AG10803 (cell line): ENCODE results near the gene CLSTN2.

ENCODE experiments used
- DNase-seq: peaks from one replicate; pipeline ENCODE4 v3.0.0; 2010; ENCODE audit warnings: low read depth
- H3K4me3 ChIP-seq: 2 replicates; pipeline ENCODE4 v1.5.1; 2011; ENCODE audit warnings: mild to moderate bottlenecking, low read length, control low read depth
- TF ChIP-seq, protein P1 (sequence below): conservative IDR thresholded peaks from 2 replicates; pipeline ENCODE4 v1.5.1; 2011; ENCODE audit warnings: mild to moderate bottlenecking, low read length, control low read depth, inconsistent platforms

The CLSTN2 gene

DNA sequence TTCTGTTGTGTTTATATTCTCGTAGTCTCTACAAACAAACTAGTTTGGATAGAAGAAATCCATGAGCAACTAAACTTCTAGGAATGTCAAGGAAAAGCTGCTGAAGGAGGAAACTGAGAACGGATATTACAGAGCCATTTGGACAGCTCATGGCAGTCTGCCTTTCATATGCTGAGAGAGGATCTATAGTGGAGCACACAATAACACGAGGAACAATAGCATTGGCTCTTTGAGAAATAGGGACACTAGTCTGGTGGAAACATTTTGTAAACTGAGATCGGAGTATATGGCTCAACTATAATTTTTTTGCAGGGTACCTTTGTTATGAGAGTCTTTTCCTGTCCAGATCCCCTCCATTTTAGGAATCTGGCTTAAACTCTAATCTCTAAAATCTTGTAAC, 200.5 kb downstream of the CLSTN2 start:
- no peak for DNase-seq
- H3K4me3 ChIP-seq: no peak overlapping the region
- TF ChIP-seq, protein P1, sequence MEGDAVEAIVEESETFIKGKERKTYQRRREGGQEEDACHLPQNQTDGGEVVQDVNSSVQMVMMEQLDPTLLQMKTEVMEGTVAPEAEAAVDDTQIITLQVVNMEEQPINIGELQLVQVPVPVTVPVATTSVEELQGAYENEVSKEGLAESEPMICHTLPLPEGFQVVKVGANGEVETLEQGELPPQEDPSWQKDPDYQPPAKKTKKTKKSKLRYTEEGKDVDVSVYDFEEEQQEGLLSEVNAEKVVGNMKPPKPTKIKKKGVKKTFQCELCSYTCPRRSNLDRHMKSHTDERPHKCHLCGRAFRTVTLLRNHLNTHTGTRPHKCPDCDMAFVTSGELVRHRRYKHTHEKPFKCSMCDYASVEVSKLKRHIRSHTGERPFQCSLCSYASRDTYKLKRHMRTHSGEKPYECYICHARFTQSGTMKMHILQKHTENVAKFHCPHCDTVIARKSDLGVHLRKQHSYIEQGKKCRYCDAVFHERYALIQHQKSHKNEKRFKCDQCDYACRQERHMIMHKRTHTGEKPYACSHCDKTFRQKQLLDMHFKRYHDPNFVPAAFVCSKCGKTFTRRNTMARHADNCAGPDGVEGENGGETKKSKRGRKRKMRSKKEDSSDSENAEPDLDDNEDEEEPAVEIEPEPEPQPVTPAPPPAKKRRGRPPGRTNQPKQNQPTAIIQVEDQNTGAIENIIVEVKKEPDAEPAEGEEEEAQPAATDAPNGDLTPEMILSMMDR: no peak

DNA sequence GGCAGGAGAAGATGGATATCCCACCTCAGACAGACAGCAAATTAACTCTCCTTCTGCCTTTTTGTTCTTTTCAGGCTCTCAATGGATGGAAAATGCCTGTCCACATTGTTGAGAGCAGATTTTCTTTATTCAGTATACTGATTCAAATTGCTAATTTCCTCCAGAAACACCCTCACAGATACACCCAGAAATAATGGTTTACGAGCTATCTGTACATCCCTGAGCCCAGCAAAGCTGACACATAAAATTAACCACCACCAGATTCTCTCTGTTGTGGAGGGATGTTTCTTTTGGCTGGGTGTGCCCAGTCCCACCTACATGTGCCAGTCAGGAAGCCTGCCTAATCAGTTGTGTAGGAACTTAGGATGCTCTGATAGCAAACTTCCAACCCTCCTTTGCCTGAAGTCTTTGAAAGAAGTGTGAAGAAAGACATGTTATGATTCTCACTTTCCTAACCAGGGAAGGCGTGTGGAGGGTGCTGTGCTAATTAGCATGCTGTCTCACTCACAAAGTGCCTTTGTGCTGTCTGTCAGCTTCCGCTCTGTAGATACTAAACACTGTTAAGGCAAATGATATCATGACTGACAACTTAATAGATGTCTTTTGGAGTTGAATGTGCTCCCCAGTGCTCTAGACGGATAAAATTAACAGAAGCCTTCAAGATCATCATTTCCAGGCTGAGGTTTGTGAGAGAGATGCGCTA, 208.5 kb downstream of the CLSTN2 start:
- TF ChIP-seq, protein P1: no peak
- no peak overlapping the region for H3K4me3 ChIP-seq
- DNase-seq: no peak

DNA sequence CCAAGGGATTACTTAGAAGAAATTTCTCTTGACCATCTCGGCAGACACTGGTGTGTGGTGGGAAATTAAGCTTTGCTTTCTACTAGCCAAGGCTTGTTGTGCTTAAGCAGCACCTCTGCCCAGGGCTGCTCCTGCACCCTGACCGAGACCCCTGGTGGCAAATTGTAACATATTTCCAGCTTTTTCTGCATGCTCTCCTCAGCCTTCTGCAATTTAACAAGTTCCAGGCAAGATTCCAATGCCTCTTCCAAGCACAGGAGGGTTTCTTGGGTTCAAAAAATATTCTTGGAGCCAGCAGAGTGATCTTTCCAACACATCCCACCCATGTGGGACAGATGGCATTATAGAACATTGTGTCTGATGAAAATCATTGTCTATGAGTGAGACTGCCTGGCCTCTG, 210.5 kb downstream of the CLSTN2 start:
- TF ChIP-seq, protein P1: no peak
- no peak for DNase-seq
- H3K4me3 ChIP-seq: no peak overlapping the region

DNA sequence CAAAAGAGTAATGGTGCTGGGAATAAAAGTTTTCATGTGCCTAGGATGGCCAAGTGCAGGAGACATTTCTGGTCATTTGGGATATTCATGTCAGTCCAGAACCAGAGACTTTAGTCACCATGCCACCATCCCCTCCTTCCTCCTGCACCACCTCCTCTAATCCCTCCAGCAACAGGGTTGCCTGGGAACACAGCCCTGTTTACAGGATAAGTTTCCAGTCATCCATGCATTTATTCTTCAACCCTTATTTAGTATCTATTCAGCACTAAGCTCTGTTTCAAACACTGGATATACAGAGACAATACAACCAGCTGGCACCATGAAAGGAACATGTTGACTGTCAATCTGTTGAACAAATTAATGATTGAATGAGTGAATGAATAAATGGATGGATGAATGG, 211.7 kb downstream of the CLSTN2 start:
- no peak overlapping the region for H3K4me3 ChIP-seq
- TF ChIP-seq, protein P1: no peak
- no peak for DNase-seq

DNA sequence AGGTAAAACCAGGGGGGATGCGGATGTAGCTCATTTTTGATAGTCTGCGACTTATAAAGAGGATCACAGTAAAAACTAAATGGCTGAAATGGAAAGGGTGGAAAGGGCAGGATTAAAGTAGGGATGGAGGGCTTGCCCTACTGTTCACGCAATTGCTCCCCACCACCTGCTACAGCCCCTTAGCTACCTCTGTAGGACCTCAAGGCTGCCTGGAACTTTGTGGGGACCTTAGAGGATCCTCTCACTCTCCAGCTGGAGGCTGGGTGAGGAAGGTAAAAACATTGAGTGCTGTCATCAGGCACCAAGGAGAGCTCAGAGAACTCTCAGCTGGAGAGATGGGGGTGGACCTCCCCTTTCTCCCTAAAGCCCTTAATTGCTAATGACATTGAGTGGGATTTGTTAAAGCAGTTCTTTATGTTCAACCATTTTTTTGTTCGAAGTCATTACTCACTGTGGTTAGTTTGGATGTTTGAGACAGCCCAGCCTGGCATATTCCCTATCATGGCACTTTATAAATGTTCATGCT, 213.0 kb downstream of the CLSTN2 start:
- no peak for DNase-seq
- TF ChIP-seq, protein P1: no peak
- H3K4me3 ChIP-seq: no peak overlapping the region

DNA sequence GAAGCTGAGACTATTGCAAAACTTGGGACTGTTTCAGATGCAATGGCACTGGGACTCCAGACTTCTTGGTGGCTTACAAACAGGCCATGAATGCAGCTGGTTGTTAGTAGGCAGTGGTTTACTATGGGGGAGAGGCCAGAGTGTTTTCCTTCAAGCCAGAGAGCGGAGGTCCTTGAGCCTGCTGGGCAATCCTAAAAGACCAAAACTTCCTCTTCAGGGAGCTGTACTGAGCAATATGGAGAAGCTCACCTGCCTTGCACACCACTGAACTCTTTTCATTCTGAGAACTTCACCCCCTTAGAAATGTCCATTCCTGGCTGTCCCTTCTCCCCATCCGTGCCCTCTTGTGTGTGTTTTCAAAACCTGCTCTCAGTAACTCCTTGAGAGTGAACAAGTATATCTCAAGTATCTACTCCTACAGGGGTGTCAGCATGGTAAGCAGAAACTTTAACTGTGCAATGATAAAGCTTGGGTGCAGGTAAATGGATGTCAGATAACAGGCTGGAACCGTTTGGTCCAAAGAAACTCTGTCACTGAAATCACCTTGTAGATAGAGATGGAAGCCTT, 213.9 kb downstream of the CLSTN2 start:
- no peak for DNase-seq
- H3K4me3 ChIP-seq: no peak overlapping the region
- TF ChIP-seq, protein P1: no peak

DNA sequence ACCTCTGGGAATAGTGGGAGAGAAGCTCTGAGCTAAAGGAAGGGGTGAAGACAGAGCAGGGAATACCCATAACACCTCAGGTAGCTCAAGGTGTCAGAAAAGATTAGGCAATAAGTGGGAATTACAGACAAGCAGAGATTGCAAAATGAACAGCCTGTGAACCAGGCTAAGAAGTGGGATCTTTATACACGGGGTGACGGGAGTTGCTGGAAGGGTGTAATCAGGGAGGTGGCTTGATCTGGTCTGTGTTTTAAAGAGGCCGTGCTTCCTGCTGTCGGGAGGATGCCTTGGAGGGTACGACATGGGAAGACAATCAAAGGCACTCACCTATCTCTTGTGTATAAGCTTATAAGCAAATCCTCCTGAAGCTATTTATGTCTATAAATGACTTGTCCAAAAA, 216.3 kb downstream of the CLSTN2 start:
- no peak overlapping the region for H3K4me3 ChIP-seq
- TF ChIP-seq, protein P1: no peak
- no peak for DNase-seq
